Measurements from ENCODE around the gene CDH16.

- TF ChIP-seq CTCF (conservative IDR thresholded peaks at IDR 0.05 in 1 of 2, IDR thresholded peaks at IDR 0.05 in 1 of 2; ENCODE audit: low read depth in 1 of 2, low read length in 2 of 2), result no peak
- TF ChIP-seq EZH2 (IDR thresholded peaks at IDR 0.05; ENCODE audit: low read length, missing control alignments), result no peak
Observed at GRCh38 chr16:66871840-66872239, 46.8 kb downstream of the CDH16 start.

Measured in fibroblast of lung (primary cell).